IPS-20b (cell line): ENCODE results near the gene GPX4.

Experiments
- H3K27ac ChIP-seq: one replicate; pipeline ENCODE4 v1.5.1; 2013; ENCODE audit warnings: low read length
- H3K27me3 ChIP-seq: 2 replicates; pipeline ENCODE4 v1.6.1; 2013; ENCODE audit warnings: mild to moderate bottlenecking, low read length, inconsistent platforms; ENCODE audit not compliant: insufficient read depth
- H3K36me3 ChIP-seq: 2 replicates; pipeline ENCODE4 v1.6.1; 2013; ENCODE audit warnings: low read depth, mild to moderate bottlenecking, inconsistent platforms, low read length, moderate library complexity; ENCODE audit not compliant: insufficient read depth
- H3K4me1 ChIP-seq: 2 replicates; pipeline ENCODE4 v1.6.1; 2013; ENCODE audit warnings: mild to moderate bottlenecking, control low read depth, inconsistent platforms, low read length, moderate library complexity; ENCODE audit not compliant: insufficient read depth
- H3K4me3 ChIP-seq: 2 replicates; pipeline ENCODE4 v1.5.1; 2013; ENCODE audit warnings: mild to moderate bottlenecking, low read length, inconsistent platforms
- H3K9ac ChIP-seq: 2 replicates; pipeline ENCODE4 v1.6.1; 2013; ENCODE audit warnings: low read depth, mild to moderate bottlenecking, inconsistent platforms, low read length, moderate library complexity
- H3K9me3 ChIP-seq: 2 replicates; pipeline ENCODE4 v1.6.1; 2013; ENCODE audit warnings: mild to moderate bottlenecking, low read depth, low read length, inconsistent platforms; ENCODE audit not compliant: insufficient read depth

GPX4 gene

DNA sequence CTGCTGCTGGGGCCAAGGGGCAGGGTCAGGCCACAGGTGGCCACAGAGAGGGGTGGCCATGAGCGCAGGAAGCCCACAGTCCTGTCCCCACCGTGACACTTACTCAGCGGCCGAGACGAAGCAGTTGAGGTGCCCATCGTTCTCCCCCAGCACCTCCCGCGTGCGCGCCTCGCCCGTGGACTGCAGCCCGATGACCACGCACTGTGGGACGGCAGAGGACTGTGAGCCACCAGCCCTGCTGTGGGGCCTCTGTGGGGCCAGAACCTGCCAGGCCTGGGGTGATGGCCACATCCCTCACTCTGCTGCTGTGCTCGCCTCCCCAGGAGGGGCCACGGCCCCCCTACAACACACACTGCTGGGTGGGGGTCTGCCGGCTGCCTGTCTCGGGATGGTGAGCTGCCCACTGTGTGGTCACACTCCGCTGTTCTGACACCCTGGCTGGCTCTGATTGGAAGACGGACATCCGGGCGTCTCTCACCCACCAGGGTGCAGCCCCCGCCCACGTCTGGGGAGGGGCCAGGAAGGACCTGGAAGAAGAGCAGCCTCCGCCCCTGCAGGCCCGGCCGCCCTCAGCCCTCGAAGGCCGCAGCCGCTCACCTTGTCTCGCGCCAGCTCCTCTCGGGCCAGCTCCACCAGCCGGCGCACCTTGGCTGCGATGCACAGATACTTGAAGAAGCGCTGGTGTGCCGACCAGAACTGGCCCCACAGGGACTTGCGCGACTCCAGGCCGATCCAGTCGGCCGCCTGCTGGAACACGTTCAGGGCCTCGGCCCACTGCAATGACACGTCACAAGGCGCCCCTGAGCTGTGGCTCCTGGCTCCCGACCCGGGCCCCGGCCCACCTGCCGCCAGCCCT is 13.2 kb downstream of the GPX4 start:
- Histone ChIP-seq H3K9ac (no peak overlapping the region), H3K27me3 (no peaks in the 10 kb centered on the region), H3K27ac (no peak overlapping the region), H3K36me3 (peaks cover 42% of the 10 kb centered on the region), H3K9me3 (no peaks in the 10 kb centered on the region), H3K4me1 (no peaks in the 10 kb centered on the region), H3K4me3 (no peak overlapping the region)

DNA sequence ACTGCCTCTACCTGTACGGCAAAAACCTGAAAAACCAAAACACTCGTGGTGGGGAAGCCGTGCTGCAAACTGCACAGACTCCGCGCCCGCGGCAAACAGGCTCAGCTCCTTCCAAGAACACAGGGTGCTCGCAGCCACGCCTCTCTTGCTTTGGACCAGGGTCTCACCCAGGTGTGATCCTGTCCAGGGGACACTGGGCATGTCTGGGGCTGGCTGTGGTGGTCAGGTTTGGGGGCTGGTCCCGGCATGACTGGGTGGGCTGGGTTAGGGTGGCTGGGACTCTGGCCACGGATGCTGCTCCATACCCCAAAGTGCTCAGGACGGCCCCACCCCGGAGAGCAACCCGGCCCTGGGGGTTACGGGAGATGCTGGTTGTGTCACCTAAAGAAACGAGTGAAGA is 13.9 kb downstream of the GPX4 start:
- H3K36me3 ChIP-seq = peaks cover 43% of the 10 kb centered on the region

DNA sequence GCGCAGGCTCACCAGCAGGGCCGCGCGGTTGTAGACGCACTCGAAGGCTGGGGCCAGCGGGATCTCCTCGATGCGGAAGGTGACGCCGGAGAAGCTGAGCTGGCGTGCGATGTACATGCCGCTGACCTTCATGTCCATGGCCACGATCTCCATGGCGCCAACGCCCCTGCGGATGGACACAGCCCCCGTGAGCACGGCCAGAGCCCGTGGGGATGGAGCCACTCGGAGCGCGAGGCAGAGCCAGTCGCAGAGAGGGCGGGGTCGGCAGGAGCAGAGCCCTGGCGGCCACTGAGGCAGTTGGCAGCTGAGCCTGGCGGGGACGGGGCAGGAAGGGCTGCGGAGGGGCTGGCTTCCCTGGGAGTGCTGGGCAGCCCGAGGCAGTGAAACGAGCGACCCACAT is 15.2 kb downstream of the GPX4 start:
- no peaks in the 10 kb centered on the region for H3K4me1 ChIP-seq
- peaks cover 45% of the 10 kb centered on the region for H3K36me3 ChIP-seq
- H3K9ac ChIP-seq = no peak overlapping the region
- no peak overlapping the region for H3K27ac ChIP-seq
- no peaks in the 10 kb centered on the region for H3K27me3 ChIP-seq
- H3K9me3 ChIP-seq = no peaks in the 10 kb centered on the region
- H3K4me3 ChIP-seq = no peak overlapping the region

More for the DNA sequence above, 13.9 kb downstream of the GPX4 start:
- H3K27me3 ChIP-seq = no peaks in the 10 kb centered on the region
- H3K9me3 ChIP-seq = no peaks in the 10 kb centered on the region
- H3K9ac ChIP-seq = no peak overlapping the region
- H3K4me1 ChIP-seq = no peaks in the 10 kb centered on the region
- no peak overlapping the region for H3K27ac ChIP-seq
- no peak overlapping the region for H3K4me3 ChIP-seq

DNA sequence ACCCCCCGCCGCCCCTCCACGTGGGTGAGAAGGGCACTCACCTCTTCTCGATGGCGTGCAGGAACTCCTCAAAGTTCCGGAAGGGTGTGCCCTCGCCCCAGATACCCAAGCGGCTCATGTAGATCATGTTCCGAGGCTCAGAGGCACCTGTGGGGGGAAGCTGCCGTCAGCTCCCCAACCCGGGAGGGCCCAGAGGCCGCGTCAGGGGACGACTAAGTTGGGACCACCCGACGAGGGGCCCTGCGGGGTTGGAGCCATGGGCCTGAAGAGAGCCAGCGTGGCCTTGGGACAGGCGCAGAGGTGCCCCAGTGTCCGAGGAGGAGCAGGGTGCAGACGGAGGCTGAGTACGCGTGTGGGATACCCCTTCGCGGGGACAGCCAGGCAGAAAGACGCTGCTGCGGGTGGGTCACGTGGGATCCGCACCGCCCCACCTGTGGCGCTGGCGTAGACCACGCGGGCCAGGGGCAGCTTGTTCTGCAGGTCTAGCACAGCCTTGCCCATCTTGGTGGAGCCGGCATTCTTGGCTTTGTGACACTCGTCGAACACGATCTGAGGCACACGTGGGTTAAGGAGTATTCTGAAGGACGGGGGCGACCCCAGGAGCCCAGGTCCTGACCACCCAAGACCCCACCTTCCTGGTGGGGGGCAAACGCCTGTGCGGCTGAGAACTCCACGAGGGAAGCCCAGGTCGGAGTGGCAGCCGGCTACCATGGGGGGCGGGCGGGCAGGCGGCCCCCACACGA is 15.9 kb downstream of the GPX4 start:
- Histone ChIP-seq H3K27ac (no peak overlapping the region), H3K9me3 (no peaks in the 10 kb centered on the region), H3K9ac (no peak overlapping the region), H3K4me3 (no peak overlapping the region), H3K4me1 (no peaks in the 10 kb centered on the region), H3K36me3 (peaks cover 45% of the 10 kb centered on the region), H3K27me3 (no peaks in the 10 kb centered on the region)

DNA sequence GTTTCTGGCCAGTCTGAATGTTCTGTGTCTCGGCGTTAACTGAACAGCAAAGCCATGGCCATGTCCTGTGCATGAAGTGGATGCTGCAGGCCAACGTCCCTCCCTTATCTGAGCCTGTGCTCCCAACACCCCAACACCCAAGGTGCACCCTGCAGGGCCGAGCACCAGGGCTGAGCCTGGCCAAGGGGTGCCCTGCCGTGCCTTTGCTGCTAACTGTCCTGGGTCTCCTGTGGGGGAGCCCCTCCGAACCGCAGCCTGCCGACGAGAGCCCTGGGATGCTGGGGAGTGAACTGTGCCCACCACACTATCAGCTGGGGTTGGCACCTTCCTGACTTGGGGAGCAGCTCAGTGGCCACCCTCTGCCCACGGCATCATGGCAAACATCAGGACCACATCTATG is 17.6 kb downstream of the GPX4 start:
- H3K27ac ChIP-seq = no peak overlapping the region
- H3K4me1 ChIP-seq = no peaks in the 10 kb centered on the region
- no peaks in the 10 kb centered on the region for H3K27me3 ChIP-seq
- H3K9ac ChIP-seq = no peak overlapping the region
- H3K4me3 ChIP-seq = no peak overlapping the region
- H3K36me3 ChIP-seq = peaks cover 43% of the 10 kb centered on the region
- no peaks in the 10 kb centered on the region for H3K9me3 ChIP-seq

DNA sequence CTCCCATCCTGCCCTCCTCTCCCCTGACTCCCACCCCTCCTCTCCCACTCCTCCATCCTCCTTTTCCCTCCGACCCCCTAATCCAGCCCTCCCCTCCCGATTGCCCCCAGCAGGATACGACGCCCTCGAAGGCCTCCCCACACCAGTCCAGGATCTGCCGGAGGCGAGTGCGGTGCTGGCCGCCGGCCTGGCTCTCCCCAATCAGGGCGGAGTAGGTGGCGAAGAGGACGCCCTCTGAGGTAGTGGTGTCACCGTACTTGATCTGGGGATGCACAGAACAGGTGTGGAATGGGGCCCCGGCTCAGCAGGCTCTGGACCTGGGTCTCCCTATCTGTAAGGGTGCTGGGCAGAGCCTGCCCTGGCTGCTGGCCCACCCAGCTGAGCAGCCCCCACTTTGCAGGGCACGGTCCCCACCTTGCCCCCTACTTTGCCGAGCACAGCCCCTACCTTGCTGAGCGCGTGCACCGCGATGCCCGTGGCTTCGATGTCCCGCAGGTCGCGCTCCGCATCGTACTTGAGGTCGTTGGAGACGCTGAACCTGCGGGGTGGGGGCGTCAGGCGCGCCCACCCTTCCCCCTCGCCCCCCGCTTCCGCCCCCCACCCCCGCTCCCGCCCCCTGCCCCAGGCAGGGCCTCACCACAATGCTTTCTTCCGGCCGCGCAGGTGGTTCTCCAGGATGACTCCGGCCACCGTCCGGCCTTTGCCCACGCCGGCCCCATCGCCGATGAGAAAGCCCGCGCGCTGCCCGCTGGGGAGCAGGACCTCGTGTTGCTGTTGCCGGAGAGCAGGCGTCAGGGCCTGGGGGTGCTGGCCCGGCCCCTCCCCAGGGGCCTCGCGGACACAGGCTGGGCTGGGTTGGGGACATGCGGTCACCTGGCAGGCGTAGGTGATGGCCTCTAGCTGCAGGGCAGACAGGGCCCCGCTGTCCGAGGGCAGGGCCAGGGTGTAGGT is 18.5 kb downstream of the GPX4 start:
- Histone ChIP-seq H3K36me3 (peaks cover 36% of the 10 kb centered on the region), H3K27me3 (no peaks in the 10 kb centered on the region), H3K27ac (no peak overlapping the region), H3K4me1 (no peaks in the 10 kb centered on the region), H3K4me3 (no peak overlapping the region), H3K9me3 (no peaks in the 10 kb centered on the region), H3K9ac (no peak overlapping the region)

DNA sequence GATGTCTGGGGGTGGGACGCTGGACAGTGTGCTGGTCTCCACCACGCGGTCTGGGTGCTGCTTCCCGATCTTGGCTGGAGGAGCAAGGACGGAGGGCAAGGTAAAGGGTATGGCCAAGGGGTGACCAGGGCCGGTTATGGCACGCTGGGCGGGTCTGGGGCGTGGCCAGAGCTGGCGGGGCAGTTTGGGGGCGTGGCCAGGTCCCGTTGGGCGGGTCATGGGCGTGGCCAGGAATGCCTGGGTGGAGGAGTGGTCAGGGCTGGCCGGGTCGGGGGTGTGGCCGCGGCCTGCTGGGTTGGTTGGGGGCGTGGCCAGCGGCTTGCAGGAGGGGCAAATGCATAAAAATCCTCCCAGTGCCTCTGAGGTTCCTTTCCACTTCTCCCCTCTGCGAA is 19.2 kb downstream of the GPX4 start:
- H3K27ac ChIP-seq = no peak overlapping the region
- H3K27me3 ChIP-seq = no peaks in the 10 kb centered on the region
- H3K9ac ChIP-seq = no peak overlapping the region
- no peaks in the 10 kb centered on the region for H3K9me3 ChIP-seq
- H3K4me1 ChIP-seq = no peaks in the 10 kb centered on the region
- peaks cover 32% of the 10 kb centered on the region for H3K36me3 ChIP-seq
- H3K4me3 ChIP-seq = no peak overlapping the region

DNA sequence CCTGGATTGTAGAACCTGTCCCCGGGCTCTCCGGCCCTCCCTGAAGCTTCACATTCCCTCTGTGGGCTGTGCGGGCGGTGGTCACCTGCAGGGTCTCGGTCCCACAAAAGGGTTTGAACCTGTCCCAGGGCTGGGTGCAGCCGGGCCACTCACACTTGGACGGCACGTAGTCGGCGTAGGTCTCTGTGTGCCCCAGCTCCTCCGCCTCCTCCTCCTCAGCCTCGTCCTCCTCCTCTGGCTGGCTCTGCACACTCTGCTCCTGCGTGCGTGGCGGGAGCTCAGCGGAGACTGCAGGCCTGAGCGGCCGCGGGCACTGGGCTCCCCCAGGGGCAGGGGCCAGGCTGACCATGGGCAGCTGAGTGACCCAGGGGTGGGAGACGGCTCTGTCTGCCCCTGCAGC is 19.6 kb downstream of the GPX4 start:
- H3K9ac ChIP-seq = no peak overlapping the region
- no peaks in the 10 kb centered on the region for H3K9me3 ChIP-seq
- H3K27me3 ChIP-seq = no peaks in the 10 kb centered on the region
- H3K4me3 ChIP-seq = no peak overlapping the region
- no peaks in the 10 kb centered on the region for H3K4me1 ChIP-seq
- H3K27ac ChIP-seq = no peak overlapping the region
- peaks cover 31% of the 10 kb centered on the region for H3K36me3 ChIP-seq

DNA sequence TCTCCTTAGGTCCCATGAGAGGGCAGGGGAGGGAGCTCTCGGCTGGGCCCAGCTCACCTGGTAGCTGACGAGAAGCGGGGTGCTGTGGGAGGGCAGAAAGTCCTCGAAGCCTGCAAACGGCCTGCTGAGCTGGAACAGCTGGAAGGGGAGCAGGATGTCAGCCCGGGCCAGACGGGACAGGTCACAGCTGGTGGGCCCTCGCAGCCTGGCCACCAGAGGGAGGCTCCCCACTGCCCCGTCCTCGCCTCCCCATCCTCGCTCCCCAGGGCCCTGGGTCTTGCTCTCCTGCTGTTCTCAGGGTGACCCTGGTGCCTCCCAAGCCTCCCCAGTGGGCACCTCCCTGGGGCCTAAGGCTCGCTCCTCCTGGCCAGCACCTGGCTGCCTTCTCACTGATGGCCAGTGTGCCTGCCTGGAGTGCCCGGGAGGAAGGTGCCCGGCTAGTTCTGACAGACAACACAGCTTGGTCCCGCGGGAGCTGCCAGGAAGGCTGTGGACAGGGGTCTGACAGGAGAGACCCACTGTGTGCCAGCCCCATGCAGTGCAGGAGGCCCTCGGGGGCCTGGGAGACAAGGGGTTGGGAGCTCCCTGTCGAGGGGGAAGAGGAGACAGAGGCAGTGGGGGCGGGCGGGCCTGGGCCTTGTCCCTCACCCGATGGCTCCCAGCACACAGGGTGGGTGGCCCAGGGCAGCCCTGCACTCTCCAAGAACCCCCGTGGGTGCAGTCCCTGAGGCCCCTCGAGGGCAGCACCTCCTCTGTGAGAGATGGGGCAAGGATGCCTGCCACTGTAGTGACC is 20.3 kb downstream of the GPX4 start:
- peaks cover 24% of the 10 kb centered on the region for H3K36me3 ChIP-seq
- no peak overlapping the region for H3K27ac ChIP-seq

DNA sequence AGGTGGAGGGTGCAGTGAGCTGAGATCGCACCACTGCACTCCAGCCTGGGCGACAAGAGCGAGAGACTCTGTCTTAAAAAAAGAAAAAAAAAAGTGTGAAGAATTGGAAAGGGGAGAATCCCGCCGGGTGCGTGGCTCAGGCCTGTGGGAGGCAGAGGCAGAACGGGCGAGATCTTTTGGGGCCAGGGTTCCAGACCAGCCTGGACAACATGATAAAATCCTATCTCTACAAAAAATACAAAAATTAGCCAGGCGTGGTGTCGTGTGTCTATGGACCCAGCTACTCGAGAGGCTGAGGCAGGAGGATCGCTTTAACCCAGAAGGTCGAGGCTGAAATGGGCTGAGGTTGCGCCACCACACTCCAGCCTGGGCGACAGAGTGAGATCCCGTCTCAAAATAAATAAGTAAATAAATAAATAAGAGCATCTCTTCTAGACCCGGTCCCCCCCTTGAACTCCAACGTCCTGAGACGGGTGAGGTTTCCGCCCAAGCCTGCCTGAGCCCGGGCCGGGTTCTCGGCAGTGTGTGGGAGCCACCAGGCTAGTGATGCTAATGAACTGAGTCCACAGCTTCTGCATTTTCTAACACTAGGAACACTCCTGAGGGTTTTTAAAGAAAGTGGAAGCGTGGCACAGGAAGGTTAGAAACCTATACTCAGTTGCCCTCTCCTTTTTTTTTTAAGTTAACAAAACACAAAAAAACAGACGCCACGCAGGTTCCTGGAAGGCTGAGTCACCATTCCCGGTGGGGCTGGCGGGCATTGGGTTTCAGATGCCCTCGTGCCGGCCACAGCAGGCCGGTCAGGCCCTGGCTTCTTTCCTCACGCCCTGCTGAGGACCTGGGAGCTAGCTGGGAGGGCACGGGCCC is 22.0 kb downstream of the GPX4 start:
- no peak overlapping the region for H3K4me3 ChIP-seq
- no peaks in the 10 kb centered on the region for H3K4me1 ChIP-seq
- no peak overlapping the region for H3K9ac ChIP-seq
- peaks cover 11% of the 10 kb centered on the region for H3K36me3 ChIP-seq
- no peak overlapping the region for H3K27ac ChIP-seq
- H3K27me3 ChIP-seq = no peaks in the 10 kb centered on the region
- H3K9me3 ChIP-seq = no peaks in the 10 kb centered on the region

More for the DNA sequence above, 20.3 kb downstream of the GPX4 start:
- H3K9ac ChIP-seq = no peak overlapping the region
- H3K9me3 ChIP-seq = no peaks in the 10 kb centered on the region
- no peak overlapping the region for H3K4me3 ChIP-seq
- no peaks in the 10 kb centered on the region for H3K4me1 ChIP-seq
- H3K27me3 ChIP-seq = no peaks in the 10 kb centered on the region
